MM.1S (cell line): ENCODE results near the gene CCDC27.

Source experiments
- DNase-seq: peaks from one replicate; pipeline ENCODE4 v3.0.0-alpha.2; 2015
- H2AFZ ChIP-seq: fragments of 300-600 bp; sonication (generic); 2 replicates; pipeline ENCODE4 v1.6.0; 2016; ENCODE audit warnings: antibody characterized with exemption, low read length
- H3F3A ChIP-seq: fragments of 300-600 bp; sonication (generic); 2 replicates; pipeline ENCODE4 v1.6.1; 2016; ENCODE audit warnings: mild to moderate bottlenecking, antibody characterized with exemption, low read length, moderate library complexity, mixed read lengths; ENCODE audit not compliant: insufficient read depth
- H3K27ac ChIP-seq: fragments of 300-600 bp; sonication (generic); 2 replicates; pipeline ENCODE4 v1.5.1; 2016; ENCODE audit warnings: mild to moderate bottlenecking, low read length
- H3K27me3 ChIP-seq: fragments of 300-600 bp; sonication (generic); replicated peaks from 2 replicates; pipeline ENCODE4 v1.6.0; 2016; ENCODE audit warnings: low read length; ENCODE audit not compliant: insufficient read depth
- H3K36me3 ChIP-seq: fragments of 300-600 bp; sonication (generic); replicated peaks from 2 replicates; pipeline ENCODE4 v1.6.1; 2016; ENCODE audit warnings: mild to moderate bottlenecking, low read length, mixed read lengths; ENCODE audit not compliant: insufficient read depth
- H3K4me1 ChIP-seq: fragments of 300-600 bp; sonication (generic); 2 replicates; pipeline ENCODE4 v1.6.1; 2016; ENCODE audit warnings: low read length, mixed read lengths
- H3K4me2 ChIP-seq: fragments of 300-600 bp; sonication (generic); 2 replicates; pipeline ENCODE4 v1.6.0; 2016; ENCODE audit warnings: low read depth, low read length
- H3K4me3 ChIP-seq: fragments of 300-600 bp; sonication (generic); 2 replicates; pipeline ENCODE4 v1.5.1; 2016; ENCODE audit warnings: low read length, mixed read lengths
- H3K79me2 ChIP-seq: fragments of 300-600 bp; sonication (generic); 2 replicates; pipeline ENCODE4 v1.6.1; 2016; ENCODE audit warnings: mixed run types, low read length, mixed read lengths
- H3K9ac ChIP-seq: fragments of 300-600 bp; sonication (generic); 2 replicates; pipeline ENCODE4 v1.6.1; 2016; ENCODE audit warnings: low read length, mixed read lengths
- H3K9me2 ChIP-seq: fragments of 300-600 bp; sonication (generic); replicated peaks from 2 replicates; pipeline ENCODE4 v1.6.1; 2016; ENCODE audit warnings: mild to moderate bottlenecking, low read length, mixed read lengths; ENCODE audit not compliant: insufficient read depth
- H3K9me3 ChIP-seq: fragments of 300-600 bp; sonication (generic); replicated peaks from 2 replicates; pipeline ENCODE4 v1.6.1; 2016; ENCODE audit warnings: mild to moderate bottlenecking, low read length, mixed read lengths; ENCODE audit not compliant: insufficient read depth
- H4K20me1 ChIP-seq: fragments of 300-600 bp; sonication (generic); 2 replicates; pipeline ENCODE4 v1.6.1; 2016; ENCODE audit warnings: mild to moderate bottlenecking, low read length, moderate library complexity, mixed read lengths; ENCODE audit not compliant: insufficient read depth
- EZH2 ChIP-seq: fragments of 300-600 bp; sonication (generic); optimal IDR thresholded peaks from 2 replicates; pipeline ENCODE3; 2017; ENCODE audit warnings: low read depth, mild to moderate bottlenecking, antibody characterized with exemption, low read length, mixed read lengths
- EZH2phosphoT487 ChIP-seq: fragments of 300-600 bp; sonication (generic); IDR thresholded peaks from 2 replicates; pipeline ENCODE4 v1.6.1; 2018; ENCODE audit warnings: antibody characterized with exemption, low read length
- TF ChIP-seq, protein P1 (sequence below): fragments of 300-600 bp; sonication (generic); IDR thresholded peaks from 2 replicates; pipeline ENCODE4 v1.5.1; 2016; ENCODE audit warnings: antibody characterized with exemption, low read length, mixed read lengths

CCDC27 gene

GRCh38 chr1:3761296-3762010 is 9.2 kb downstream of the CCDC27 start:
- no peak overlapping the region for H2AFZ ChIP-seq
- no peak for DNase-seq
- no peak overlapping the region for H3K4me3 ChIP-seq
- H3K4me2 ChIP-seq, result no peak overlapping the region
- H3K4me1 ChIP-seq, result no peaks in the 10 kb centered on the region
- peaks cover 81% of the 10 kb centered on the region for H3K27me3 ChIP-seq
- no peaks in the 10 kb centered on the region for H3K9me2 ChIP-seq
- H3K27ac ChIP-seq, result no peak overlapping the region
- H4K20me1 ChIP-seq, result no peaks in the 10 kb centered on the region
- H3K9me3 ChIP-seq, result no peaks in the 10 kb centered on the region
- no peaks in the 10 kb centered on the region for H3K36me3 ChIP-seq
- no peaks in the 10 kb centered on the region for H3K79me2 ChIP-seq
- H3K9ac ChIP-seq, result no peak overlapping the region
- H3F3A ChIP-seq, result no peaks in the 10 kb centered on the region
- peak; percentile 31 for TF ChIP-seq EZH2
- TF ChIP-seq, protein P1, sequence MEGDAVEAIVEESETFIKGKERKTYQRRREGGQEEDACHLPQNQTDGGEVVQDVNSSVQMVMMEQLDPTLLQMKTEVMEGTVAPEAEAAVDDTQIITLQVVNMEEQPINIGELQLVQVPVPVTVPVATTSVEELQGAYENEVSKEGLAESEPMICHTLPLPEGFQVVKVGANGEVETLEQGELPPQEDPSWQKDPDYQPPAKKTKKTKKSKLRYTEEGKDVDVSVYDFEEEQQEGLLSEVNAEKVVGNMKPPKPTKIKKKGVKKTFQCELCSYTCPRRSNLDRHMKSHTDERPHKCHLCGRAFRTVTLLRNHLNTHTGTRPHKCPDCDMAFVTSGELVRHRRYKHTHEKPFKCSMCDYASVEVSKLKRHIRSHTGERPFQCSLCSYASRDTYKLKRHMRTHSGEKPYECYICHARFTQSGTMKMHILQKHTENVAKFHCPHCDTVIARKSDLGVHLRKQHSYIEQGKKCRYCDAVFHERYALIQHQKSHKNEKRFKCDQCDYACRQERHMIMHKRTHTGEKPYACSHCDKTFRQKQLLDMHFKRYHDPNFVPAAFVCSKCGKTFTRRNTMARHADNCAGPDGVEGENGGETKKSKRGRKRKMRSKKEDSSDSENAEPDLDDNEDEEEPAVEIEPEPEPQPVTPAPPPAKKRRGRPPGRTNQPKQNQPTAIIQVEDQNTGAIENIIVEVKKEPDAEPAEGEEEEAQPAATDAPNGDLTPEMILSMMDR, result no peak

- Histone ChIP-seq H3K9me2 (no peaks in the 10 kb centered on the region), H3K36me3 (no peaks in the 10 kb centered on the region), H2AFZ (no peak overlapping the region), H3K27me3 (peaks cover 83% of the 10 kb centered on the region), H3K4me2 (no peak overlapping the region), H3K9ac (no peak overlapping the region), H3K4me1 (no peaks in the 10 kb centered on the region), H3F3A (no peaks in the 10 kb centered on the region), H3K4me3 (no peak overlapping the region), H3K9me3 (no peaks in the 10 kb centered on the region), H3K27ac (no peak overlapping the region), H3K79me2 (no peaks in the 10 kb centered on the region), H4K20me1 (no peaks in the 10 kb centered on the region)
- TF ChIP-seq, protein P1, result no peak
- no peak for TF ChIP-seq EZH2phosphoT487
- TF ChIP-seq EZH2, result no peak
- DNase-seq, result no peak
Measured at GRCh38 chr1:3762151-3762872, 10.1 kb downstream of the CCDC27 start.

DNA sequence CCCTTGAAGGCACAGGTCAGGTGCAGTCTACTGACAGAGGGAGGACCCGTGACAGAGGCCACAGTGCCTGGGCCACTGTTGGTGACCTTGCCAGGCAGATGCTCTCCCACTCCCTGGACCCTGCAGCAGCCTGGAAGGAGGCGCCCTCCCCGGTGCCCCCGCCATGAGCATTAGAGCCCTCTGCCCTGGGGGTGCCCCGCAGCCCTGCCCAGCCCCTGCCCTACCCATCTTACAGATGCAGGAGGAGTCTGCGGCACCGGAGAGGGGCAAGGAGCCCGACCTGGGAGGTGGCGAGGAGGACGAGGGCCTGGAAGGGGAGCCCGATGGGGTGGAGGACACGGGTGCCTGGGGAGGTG is 10.6 kb downstream of the CCDC27 start:
- TF ChIP-seq, protein P1, result no peak
- TF ChIP-seq EZH2, result peak; percentile 44
- H2AFZ ChIP-seq, result no peak overlapping the region
- no peaks in the 10 kb centered on the region for H3K9me2 ChIP-seq
- DNase-seq, result no peak
- no peaks in the 10 kb centered on the region for H3K79me2 ChIP-seq
- no peak overlapping the region for H3K4me3 ChIP-seq
- H3K4me1 ChIP-seq, result no peaks in the 10 kb centered on the region
- H3K27me3 ChIP-seq, result peaks cover 88% of the 10 kb centered on the region
- no peaks in the 10 kb centered on the region for H3F3A ChIP-seq
- no peaks in the 10 kb centered on the region for H3K9me3 ChIP-seq
- no peaks in the 10 kb centered on the region for H4K20me1 ChIP-seq
- no peak overlapping the region for H3K9ac ChIP-seq
- no peaks in the 10 kb centered on the region for H3K36me3 ChIP-seq
- no peak overlapping the region for H3K4me2 ChIP-seq
- no peak overlapping the region for H3K27ac ChIP-seq
